ENCODE data around the gene RNF111.

DNA sequence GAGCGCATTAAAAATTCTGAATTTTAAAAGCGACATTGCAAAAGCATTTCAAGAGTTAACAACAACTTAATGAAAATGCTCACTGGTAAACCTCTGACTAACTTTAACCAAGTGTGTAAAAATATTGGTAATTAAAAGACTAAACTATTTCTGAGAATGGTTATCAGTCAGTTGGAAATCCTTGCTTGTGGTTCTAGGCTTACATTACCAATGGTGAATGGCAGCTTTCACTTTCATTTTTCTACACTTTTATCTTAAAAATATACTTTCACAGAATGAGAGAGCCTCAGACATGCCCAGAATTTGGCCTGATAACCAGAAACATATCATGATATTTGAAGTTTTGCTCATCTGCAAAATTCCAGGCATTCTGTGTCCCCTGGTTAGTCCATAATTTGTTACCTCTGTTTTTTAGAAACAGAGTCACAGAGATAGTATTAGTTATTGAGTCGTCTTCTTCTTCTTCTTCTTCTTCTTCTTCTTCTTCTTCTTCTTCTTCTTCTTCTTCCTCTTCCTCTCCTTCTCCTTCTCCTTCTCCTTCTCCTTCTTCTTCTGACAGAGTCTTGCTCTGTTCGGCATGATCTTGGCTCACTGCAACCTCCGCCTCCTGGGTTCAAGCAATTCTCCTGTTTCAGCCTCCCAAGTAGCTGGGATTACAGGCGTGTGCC lies 5.5 kb upstream of the RNF111 start:
- TF ChIP-seq, protein P1, sequence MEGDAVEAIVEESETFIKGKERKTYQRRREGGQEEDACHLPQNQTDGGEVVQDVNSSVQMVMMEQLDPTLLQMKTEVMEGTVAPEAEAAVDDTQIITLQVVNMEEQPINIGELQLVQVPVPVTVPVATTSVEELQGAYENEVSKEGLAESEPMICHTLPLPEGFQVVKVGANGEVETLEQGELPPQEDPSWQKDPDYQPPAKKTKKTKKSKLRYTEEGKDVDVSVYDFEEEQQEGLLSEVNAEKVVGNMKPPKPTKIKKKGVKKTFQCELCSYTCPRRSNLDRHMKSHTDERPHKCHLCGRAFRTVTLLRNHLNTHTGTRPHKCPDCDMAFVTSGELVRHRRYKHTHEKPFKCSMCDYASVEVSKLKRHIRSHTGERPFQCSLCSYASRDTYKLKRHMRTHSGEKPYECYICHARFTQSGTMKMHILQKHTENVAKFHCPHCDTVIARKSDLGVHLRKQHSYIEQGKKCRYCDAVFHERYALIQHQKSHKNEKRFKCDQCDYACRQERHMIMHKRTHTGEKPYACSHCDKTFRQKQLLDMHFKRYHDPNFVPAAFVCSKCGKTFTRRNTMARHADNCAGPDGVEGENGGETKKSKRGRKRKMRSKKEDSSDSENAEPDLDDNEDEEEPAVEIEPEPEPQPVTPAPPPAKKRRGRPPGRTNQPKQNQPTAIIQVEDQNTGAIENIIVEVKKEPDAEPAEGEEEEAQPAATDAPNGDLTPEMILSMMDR (IDR thresholded peaks at IDR 0.05): no peak
- no peak for TF ChIP-seq POLR2A (IDR thresholded peaks at IDR 0.05)
